H1 (cell line): Measurements from ENCODE around the gene JAG2.

Experiments
- CTCF ChIP-seq, 3 experiments: IDR thresholded peaks; 1 replicate in 2 of 3; 2 replicates in 1 of 3; pipeline versions ENCODE4 v1.5.1 to v1.6.1; 2011; ENCODE audit warnings: low read length in 3 of 3, mild to moderate bottlenecking in 3 of 3, inconsistent platforms in 2 of 3, low read depth in 1 of 3, moderate library complexity in 1 of 3; ENCODE audit not compliant: insufficient read depth in 1 of 3; ENCODE audit errors: control extremely low read depth in 1 of 3
- NANOG ChIP-seq: IDR thresholded peaks from 2 replicates; pipeline ENCODE4 v1.6.1; 2011; ENCODE audit warnings: low read length, low read depth, mild to moderate bottlenecking, inconsistent platforms; ENCODE audit not compliant: insufficient read depth, poor library complexity, severe bottlenecking
- POLR2A ChIP-seq, 2 experiments: IDR thresholded peaks; 1 replicate in 1 of 2; 2 replicates in 1 of 2; pipeline ENCODE4 v1.6.1; 2011; ENCODE audit warnings: low read depth in 2 of 2, low read length in 2 of 2, mild to moderate bottlenecking in 2 of 2; ENCODE audit errors: control extremely low read depth in 1 of 2
- TAF1 ChIP-seq: IDR thresholded peaks from 2 replicates; pipeline ENCODE4 v1.6.1; 2011; ENCODE audit warnings: mild to moderate bottlenecking, low read depth, low read length
- TEAD4 ChIP-seq: IDR thresholded peaks from 2 replicates; pipeline ENCODE4 v1.6.1; 2012; ENCODE audit warnings: low read depth, low read length, inconsistent platforms, mixed read lengths

- TF ChIP-seq POLR2A (IDR thresholded peaks at IDR 0.05; ENCODE audit: control extremely low read depth in 1 of 2, low read depth in 2 of 2, low read length in 2 of 2) (no peak), NANOG (no peak), TEAD4 (no peak), TAF1 (no peak), CTCF (IDR thresholded peaks at IDR 0.05; ENCODE audit: control extremely low read depth in 1 of 3, insufficient read depth in 1 of 3, low read depth in 1 of 3, low read length in 3 of 3) (no peak)
Measured at GRCh38 chr14:105214324-105214915, 45.8 kb upstream of the JAG2 start.
